HEK293T (cell line): Measurements from ENCODE around the gene CIDEB.

Experiments
- CTCF ChIA-PET: fragments of 350-600 bp; formaldehyde crosslinking; extraction: SDS; loops from one replicate; lab custom pipeline; 2021; ENCODE audit warnings: antibody characterized with exemption, inconsistent platforms; lab: Yijun Ruan, JAX
- POLR2A ChIA-PET: fragments of 350-600 bp; formaldehyde crosslinking; extraction: SDS; loops from one replicate; lab custom pipeline; 2020; ENCODE audit warnings: antibody characterized with exemption, inconsistent platforms; lab: Yijun Ruan, JAX
- DNase-seq: peaks from one replicate; pipeline ENCODE4 v3.0.0; 2012; ENCODE audit warnings: mixed read lengths; ENCODE audit errors: extremely low spot score
- ARNT ChIP-seq: fragments of 450-650 bp; IDR thresholded peaks from 2 replicates; pipeline ENCODE4 v1.6.1; 2017; ENCODE audit warnings: mild to moderate bottlenecking
- BHLHE40 ChIP-seq: fragments of 450-650 bp; IDR thresholded peaks from 2 replicates; pipeline ENCODE4 v1.6.1; 2016; ENCODE audit warnings: mild to moderate bottlenecking, moderate library complexity, borderline replicate concordance
- CTBP1 ChIP-seq: fragments of 450-650 bp; IDR thresholded peaks from 2 replicates; pipeline ENCODE4 v1.6.1; 2016; ENCODE audit warnings: borderline replicate concordance
- ELF4 ChIP-seq: fragments of 450-650 bp; IDR thresholded peaks from 2 replicates; pipeline ENCODE4 v1.6.1; 2017; ENCODE audit warnings: antibody characterized with exemption
- FOXA1 ChIP-seq: fragments of 450-650 bp; IDR thresholded peaks from 2 replicates; pipeline ENCODE4 v1.6.1; 2016; ENCODE audit warnings: mild to moderate bottlenecking
- FOXK2 ChIP-seq: fragments of 450-650 bp; IDR thresholded peaks from 2 replicates; pipeline ENCODE4 v1.6.1; 2016; ENCODE audit warnings: mild to moderate bottlenecking
- FOXM1 ChIP-seq: fragments of 450-650 bp; IDR thresholded peaks from 2 replicates; pipeline ENCODE4 v1.6.1; 2017; ENCODE audit warnings: mild to moderate bottlenecking, borderline replicate concordance
- HDGF ChIP-seq: fragments of 450-650 bp; IDR thresholded peaks from 2 replicates; pipeline ENCODE4 v1.6.1; 2017; ENCODE audit warnings: antibody characterized with exemption, borderline replicate concordance
- L3MBTL2 ChIP-seq: fragments of 450-650 bp; conservative IDR thresholded peaks from 2 replicates; pipeline ENCODE4 v1.6.1; 2016; ENCODE audit warnings: mild to moderate bottlenecking
- LEF1 ChIP-seq: fragments of 450-650 bp; IDR thresholded peaks from 2 replicates; pipeline ENCODE4 v1.6.1; 2017; ENCODE audit warnings: mild to moderate bottlenecking, borderline replicate concordance
- NFRKB ChIP-seq: fragments of 450-650 bp; IDR thresholded peaks from 2 replicates; pipeline ENCODE4 v1.6.1; 2016; ENCODE audit warnings: mild to moderate bottlenecking, moderate library complexity
- SP1 ChIP-seq: fragments of 450-650 bp; IDR thresholded peaks from 2 replicates; pipeline ENCODE4 v1.6.1; 2017
- SUZ12 ChIP-seq: fragments of 450-650 bp; IDR thresholded peaks from 2 replicates; pipeline ENCODE4 v1.6.1; 2016; ENCODE audit warnings: mild to moderate bottlenecking
- TARDBP ChIP-seq: fragments of 450-650 bp; IDR thresholded peaks from 2 replicates; pipeline ENCODE4 v1.6.1; 2016
- ZNF384 ChIP-seq: fragments of 450-650 bp; IDR thresholded peaks from 2 replicates; pipeline ENCODE4 v1.6.1; 2016
- TF ChIP-seq, protein P1 (sequence below): fragments of 450-650 bp; IDR thresholded peaks from 2 replicates; pipeline ENCODE4 v1.6.1; 2016

CIDEB gene

DNA sequence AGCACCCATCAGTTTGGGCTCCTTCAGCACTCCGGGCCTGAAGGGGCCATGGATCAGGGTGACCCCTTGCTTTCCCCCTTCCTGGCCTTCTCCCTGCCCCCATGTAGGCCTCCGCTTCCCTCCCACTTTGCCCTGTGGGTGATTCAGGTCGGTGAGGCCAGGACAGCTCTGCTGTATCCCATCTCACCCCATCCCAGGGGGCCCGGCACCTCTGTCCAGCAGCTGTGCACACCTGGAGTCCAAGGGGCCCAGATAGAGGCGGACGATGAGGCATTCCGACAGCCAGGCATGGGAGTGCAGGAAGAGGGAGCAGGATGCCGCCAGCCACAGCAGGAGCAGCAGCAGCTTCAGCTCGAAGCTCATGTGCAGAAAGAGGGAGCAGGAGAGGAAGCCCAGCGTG lies 14.9 kb upstream of the CIDEB start:
- POLR2A ChIA-PET = interaction anchor here (0.9 to 1.4 kb wide), 3 partner anchors 51 to 119 kb away, joined by 3 to 5 read pairs (median 4); partner anchors contain the start of genes KHNYN and RABGGTA
- no peak for DNase-seq
- TF ChIP-seq SP1 (no peak), ELF4 (no peak), FOXA1 (no peak)
- CTCF ChIA-PET = interaction anchor here (0.8 to 1.9 kb wide), 4 partner anchors 11 to 109 kb away, joined by 4 to 11 read pairs (median 7); partner anchors contain the start of gene CIDEB

DNA sequence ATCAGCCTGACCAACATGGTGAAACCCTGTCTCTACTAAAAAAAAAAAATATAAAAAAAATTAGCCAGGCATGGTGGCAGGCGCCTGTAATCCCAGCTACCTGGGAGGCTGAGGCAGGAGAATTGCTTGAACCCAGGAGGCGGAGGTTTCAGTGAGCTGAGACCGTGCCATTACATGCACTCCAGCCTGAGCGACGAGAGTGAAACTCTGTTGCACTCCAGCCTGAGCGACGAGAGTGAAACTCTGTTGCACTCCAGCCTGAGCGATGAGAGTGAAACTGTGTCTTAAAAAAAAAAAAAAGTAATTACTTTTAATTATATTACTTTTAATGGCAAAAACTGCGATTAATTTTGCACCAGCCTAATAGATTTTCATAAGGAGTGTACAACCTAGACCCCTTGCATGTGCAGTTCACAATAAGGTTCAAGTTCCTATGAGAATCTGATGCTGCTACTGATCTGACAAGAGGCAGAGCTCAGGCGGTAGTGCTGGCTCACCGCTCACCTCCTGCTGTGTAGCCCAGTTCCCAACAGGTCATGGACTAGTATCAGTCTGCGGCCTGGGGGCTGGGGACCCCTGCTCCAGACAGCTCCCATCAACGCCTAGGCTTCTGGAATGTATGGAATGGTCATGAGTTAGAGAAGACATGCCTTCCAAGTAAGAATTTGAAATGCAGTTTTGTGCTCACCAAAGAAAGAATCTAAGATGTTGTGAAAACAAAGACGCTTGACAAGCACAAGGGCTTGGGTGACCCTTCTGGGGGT lies 13.6 kb upstream of the CIDEB start:
- CTCF ChIA-PET = interaction anchor here (1.6 to 1.9 kb wide), 2 partner anchors 13 to 110 kb away, joined by 10 to 11 read pairs; partner anchors contain the start of gene CIDEB
- POLR2A ChIA-PET = interaction anchor here (0.9 to 1.1 kb wide), 2 partner anchors 50 to 120 kb away, joined by 3 to 4 read pairs; partner anchors contain the start of gene RABGGTA

DNA sequence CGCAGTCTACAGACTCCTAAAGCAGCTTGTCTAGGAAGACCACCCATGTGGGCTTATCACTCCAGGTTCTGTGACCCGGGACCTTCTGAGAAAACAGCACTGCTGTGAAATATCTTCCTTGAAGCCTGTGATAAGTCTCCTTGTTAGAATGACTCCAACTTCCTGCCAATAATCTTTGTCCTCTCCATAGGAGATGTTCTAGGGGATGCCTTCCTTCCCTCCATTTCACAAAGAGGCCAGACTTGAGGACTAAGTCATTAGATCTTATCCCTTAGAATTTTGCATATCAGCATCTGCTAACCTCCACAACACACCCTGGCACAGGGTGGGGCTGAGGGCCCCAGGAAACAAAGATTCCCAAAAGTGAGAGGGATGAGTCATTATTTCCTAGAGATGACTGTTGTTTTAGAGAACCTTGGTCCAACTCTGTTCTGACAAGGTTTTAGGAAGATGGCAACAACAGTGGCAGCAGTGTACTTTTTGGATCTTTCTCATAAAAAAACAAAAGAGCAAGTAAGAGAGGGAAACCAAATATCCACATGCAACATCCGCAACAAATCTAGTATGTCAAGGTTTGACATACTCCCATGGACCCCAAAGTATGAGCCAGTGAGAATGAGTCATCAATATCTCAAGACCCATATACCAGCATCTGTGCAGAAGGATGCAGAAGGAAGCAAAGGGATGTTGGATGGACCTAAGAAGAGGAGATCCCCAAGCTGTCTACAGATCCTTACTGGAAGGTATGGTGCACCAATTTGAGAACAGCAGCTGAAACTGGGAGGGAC lies 9.6 kb upstream of the CIDEB start:
- TF ChIP-seq ELF4 = no peak
- TF ChIP-seq NFRKB = no peak
- TF ChIP-seq HDGF = no peak
- no peak for TF ChIP-seq FOXM1
- no peak for TF ChIP-seq SUZ12
- DNase-seq = no peak
- ChIA-PET POLR2A (no interaction called here), CTCF (interaction anchor here (0.7 to 2.9 kb wide), 2 partner anchors 10 to 114 kb away, joined by 3 to 14 read pairs; partner anchors contain the start of gene CIDEB)

More for the DNA sequence above, 13.6 kb upstream of the CIDEB start:
- no peak for TF ChIP-seq FOXM1
- DNase-seq = no peak

DNA sequence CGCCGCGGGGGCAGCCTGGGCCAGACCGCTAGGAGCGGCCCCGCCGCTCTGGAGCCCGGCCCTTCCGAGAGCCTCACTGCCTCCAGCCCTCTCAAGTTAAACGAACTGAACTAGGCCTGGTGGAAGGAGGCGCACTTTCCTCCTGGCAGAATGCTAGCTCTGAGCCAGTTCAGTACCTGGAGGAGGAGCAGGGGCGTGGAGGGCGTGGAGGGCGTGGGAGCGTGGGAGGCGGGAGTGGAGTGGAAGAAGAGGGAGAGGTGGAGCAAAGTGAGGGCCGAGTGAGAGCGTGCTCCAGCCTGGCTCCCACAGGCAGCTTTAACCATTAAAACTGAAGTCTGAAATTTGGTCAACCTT lies 8.8 kb upstream of the CIDEB start:
- ChIA-PET CTCF (interaction anchor here (2.9 kb wide), 1 partner anchor 9 kb away, joined by 14 read pairs; the partner anchor contains the start of gene CIDEB), POLR2A (no interaction called here)
- no peak for TF ChIP-seq CTBP1
- DNase-seq = no peak

DNA sequence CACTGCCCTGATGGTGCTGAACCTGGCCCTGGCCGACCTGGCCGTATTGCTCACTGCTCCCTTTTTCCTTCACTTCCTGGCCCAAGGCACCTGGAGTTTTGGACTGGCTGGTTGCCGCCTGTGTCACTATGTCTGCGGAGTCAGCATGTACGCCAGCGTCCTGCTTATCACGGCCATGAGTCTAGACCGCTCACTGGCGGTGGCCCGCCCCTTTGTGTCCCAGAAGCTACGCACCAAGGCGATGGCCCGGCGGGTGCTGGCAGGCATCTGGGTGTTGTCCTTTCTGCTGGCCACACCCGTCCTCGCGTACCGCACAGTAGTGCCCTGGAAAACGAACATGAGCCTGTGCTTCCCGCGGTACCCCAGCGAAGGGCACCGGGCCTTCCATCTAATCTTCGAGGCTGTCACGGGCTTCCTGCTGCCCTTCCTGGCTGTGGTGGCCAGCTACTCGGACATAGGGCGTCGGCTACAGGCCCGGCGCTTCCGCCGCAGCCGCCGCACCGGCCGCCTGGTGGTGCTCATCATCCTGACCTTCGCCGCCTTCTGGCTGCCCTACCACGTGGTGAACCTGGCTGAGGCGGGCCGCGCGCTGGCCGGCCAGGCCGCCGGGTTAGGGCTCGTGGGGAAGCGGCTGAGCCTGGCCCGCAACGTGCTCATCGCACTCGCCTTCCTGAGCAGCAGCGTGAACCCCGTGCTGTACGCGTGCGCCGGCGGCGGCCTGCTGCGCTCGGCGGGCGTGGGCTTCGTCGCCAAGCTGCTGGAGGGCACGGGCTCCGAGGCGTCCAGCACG lies 8.2 kb upstream of the CIDEB start:
- ChIA-PET CTCF (interaction anchor here (2.9 kb wide), 1 partner anchor 8 kb away, joined by 14 read pairs; the partner anchor contains the start of gene CIDEB), POLR2A (no interaction called here)
- TF ChIP-seq, protein P1, sequence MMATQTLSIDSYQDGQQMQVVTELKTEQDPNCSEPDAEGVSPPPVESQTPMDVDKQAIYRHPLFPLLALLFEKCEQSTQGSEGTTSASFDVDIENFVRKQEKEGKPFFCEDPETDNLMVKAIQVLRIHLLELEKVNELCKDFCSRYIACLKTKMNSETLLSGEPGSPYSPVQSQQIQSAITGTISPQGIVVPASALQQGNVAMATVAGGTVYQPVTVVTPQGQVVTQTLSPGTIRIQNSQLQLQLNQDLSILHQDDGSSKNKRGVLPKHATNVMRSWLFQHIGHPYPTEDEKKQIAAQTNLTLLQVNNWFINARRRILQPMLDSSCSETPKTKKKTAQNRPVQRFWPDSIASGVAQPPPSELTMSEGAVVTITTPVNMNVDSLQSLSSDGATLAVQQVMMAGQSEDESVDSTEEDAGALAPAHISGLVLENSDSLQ = no peak
- TF ChIP-seq NFRKB = no peak
- TF ChIP-seq FOXM1 = no peak
- no peak for TF ChIP-seq BHLHE40
- no peak for TF ChIP-seq FOXA1
- no peak for TF ChIP-seq FOXK2
- no peak for TF ChIP-seq ARNT
- no peak for TF ChIP-seq SP1
- TF ChIP-seq ELF4 = no peak
- no peak for TF ChIP-seq HDGF
- TF ChIP-seq SUZ12 = no peak
- TF ChIP-seq TARDBP = no peak
- TF ChIP-seq CTBP1 = no peak
- TF ChIP-seq LEF1 = no peak
- TF ChIP-seq L3MBTL2 = no peak
- TF ChIP-seq ZNF384 = no peak
- DNase-seq = no peak

DNA sequence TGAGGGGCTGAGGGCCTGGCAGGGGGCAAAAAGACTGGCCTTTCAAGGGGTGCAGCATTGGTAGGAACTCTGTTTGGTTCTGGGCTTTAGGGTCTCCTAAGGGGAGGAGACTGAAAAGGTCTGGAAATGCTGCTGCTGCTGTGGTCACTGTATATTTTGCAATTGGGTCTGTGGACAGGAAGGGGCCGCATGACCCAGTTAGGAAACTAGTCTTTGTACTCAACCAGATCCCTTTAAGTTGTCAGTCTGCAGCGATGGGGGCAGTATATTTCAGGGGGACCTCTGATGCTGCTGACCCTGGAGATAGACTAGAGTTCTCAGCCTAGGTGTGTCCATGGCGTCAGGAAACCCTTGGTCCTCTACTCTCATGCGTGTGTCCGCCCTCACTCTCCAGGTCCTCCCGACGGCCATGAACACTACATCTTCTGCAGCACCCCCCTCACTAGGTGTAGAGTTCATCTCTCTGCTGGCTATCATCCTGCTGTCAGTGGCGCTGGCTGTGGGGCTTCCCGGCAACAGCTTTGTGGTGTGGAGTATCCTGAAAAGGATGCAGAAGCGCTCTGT lies 7.5 kb upstream of the CIDEB start:
- no peak for TF ChIP-seq SUZ12
- TF ChIP-seq LEF1 = no peak
- TF ChIP-seq SP1 = no peak
- no peak for TF ChIP-seq FOXK2
- no peak for TF ChIP-seq BHLHE40
- TF ChIP-seq ZNF384 = no peak
- no peak for TF ChIP-seq TARDBP
- no peak for TF ChIP-seq CTBP1
- ChIA-PET CTCF (no interaction called here), POLR2A (no interaction called here)
- no peak for DNase-seq
